Common myeloid progenitor, CD34-positive (primary cell): Measurements from ENCODE around the gene IRS1. TPM values are rescaled to one million over a fixed set of nuclear protein-coding genes. Genes with fewer than 3 reads are reported as not detected.
"Not testable (repeated sequence)": the region's sequence is repeated elsewhere in the genome, so short reads cannot be mapped to it uniquely, and the experiment has no call there.

Source experiments
- CTCF ChIA-PET: fragments of 350-600 bp; sonication (Branson Sonifier 250); formaldehyde crosslinking; loops from one replicate; lab custom pipeline; 2021; ENCODE audit warnings: antibody characterized with exemption; lab: Charles Lee
- POLR2A ChIA-PET: fragments of 350-600 bp; sonication (Branson Sonifier 250); formaldehyde crosslinking; loops from one replicate; lab custom pipeline; 2021; ENCODE audit warnings: antibody characterized with exemption; lab: Charles Lee
- DNase-seq, 3 donors: peaks; one replicate each; pipeline versions ENCODE4 v3.0.0 to v3.0.0-alpha.2; 2013
- H3K27ac ChIP-seq, 2 experiments: 1 replicate in 1 of 2; 2 replicates in 1 of 2; pipeline ENCODE4 v1.7.0; 2013; ENCODE audit warnings: inconsistent platforms in 2 of 2, low read length in 2 of 2, mild to moderate bottlenecking in 2 of 2, low read depth in 1 of 2, moderate library complexity in 1 of 2; ENCODE audit not compliant: severe bottlenecking in 2 of 2, insufficient read depth in 1 of 2, poor library complexity in 1 of 2
- H3K27me3 ChIP-seq, 5 experiments: replicated peaks in 2 of 5; 1 replicate in 3 of 5; 2 replicates in 2 of 5; pipeline versions ENCODE4 v1.6.1 to v1.7.0; 2013; ENCODE audit warnings: low read length in 4 of 5, mild to moderate bottlenecking in 2 of 5, moderate library complexity in 2 of 5, inconsistent platforms in 1 of 5; ENCODE audit not compliant: insufficient read depth in 5 of 5, control insufficient read depth in 4 of 5
- H3K36me3 ChIP-seq, 4 experiments: 1 replicate in 2 of 4; 2 replicates in 2 of 4; pipeline versions ENCODE4 v1.6.1 to v1.7.0; 2013; ENCODE audit warnings: low read length in 3 of 4, control low read depth in 1 of 4, mild to moderate bottlenecking in 1 of 4; ENCODE audit not compliant: control insufficient read depth in 4 of 4, insufficient read depth in 4 of 4
- H3K4me1 ChIP-seq, 4 experiments: 1 replicate in 3 of 4; 2 replicates in 1 of 4; pipeline versions ENCODE4 v1.6.1 to v1.7.1; 2013; ENCODE audit warnings: low read length in 3 of 4, mild to moderate bottlenecking in 3 of 4, control low read depth in 1 of 4, inconsistent platforms in 1 of 4, moderate library complexity in 1 of 4; ENCODE audit not compliant: control insufficient read depth in 4 of 4, insufficient read depth in 4 of 4; ENCODE audit errors: control extremely low read depth in 1 of 4
- H3K4me3 ChIP-seq, 7 experiments: 1 replicate in 4 of 7; 2 replicates in 3 of 7; pipeline versions ENCODE4 v1.5.1 to v1.7.0; 2013; ENCODE audit warnings: mild to moderate bottlenecking in 7 of 7, low read length in 6 of 7, moderate library complexity in 6 of 7, inconsistent platforms in 2 of 7, low read depth in 2 of 7, control low read depth in 1 of 7; ENCODE audit not compliant: insufficient read depth in 4 of 7, control insufficient read depth in 1 of 7; ENCODE audit errors: extremely low read depth in 1 of 7
- H3K9me3 ChIP-seq, 5 experiments: 1 replicate in 4 of 5; 2 replicates in 1 of 5; pipeline versions ENCODE4 v1.6.1 to v1.7.1; 2013; ENCODE audit warnings: low read length in 4 of 5, mild to moderate bottlenecking in 2 of 5, inconsistent platforms in 1 of 5, low read depth in 1 of 5, moderate library complexity in 1 of 5; ENCODE audit not compliant: control insufficient read depth in 4 of 5, insufficient read depth in 2 of 5; ENCODE audit errors: control extremely low read depth in 1 of 5
- WGBS: methylation state at CpG from one replicate; pipeline ENCODE4 v1.1.5; 2013; ENCODE audit not compliant: insufficient coverage; 5-methylcytosine and 5-hydroxymethylcytosine counted together
- polyA plus RNA-seq: library from polyadenylated mRNA; unstranded; fragments of 120-200 nt; gene quantifications from one replicate; pipeline ENCODE4 v1.2.1, GENCODE V29; 2013

The IRS1 gene, protein sequence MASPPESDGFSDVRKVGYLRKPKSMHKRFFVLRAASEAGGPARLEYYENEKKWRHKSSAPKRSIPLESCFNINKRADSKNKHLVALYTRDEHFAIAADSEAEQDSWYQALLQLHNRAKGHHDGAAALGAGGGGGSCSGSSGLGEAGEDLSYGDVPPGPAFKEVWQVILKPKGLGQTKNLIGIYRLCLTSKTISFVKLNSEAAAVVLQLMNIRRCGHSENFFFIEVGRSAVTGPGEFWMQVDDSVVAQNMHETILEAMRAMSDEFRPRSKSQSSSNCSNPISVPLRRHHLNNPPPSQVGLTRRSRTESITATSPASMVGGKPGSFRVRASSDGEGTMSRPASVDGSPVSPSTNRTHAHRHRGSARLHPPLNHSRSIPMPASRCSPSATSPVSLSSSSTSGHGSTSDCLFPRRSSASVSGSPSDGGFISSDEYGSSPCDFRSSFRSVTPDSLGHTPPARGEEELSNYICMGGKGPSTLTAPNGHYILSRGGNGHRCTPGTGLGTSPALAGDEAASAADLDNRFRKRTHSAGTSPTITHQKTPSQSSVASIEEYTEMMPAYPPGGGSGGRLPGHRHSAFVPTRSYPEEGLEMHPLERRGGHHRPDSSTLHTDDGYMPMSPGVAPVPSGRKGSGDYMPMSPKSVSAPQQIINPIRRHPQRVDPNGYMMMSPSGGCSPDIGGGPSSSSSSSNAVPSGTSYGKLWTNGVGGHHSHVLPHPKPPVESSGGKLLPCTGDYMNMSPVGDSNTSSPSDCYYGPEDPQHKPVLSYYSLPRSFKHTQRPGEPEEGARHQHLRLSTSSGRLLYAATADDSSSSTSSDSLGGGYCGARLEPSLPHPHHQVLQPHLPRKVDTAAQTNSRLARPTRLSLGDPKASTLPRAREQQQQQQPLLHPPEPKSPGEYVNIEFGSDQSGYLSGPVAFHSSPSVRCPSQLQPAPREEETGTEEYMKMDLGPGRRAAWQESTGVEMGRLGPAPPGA (N-terminal part only)
- 0.21 TPM for polyA plus RNA-seq

DNA sequence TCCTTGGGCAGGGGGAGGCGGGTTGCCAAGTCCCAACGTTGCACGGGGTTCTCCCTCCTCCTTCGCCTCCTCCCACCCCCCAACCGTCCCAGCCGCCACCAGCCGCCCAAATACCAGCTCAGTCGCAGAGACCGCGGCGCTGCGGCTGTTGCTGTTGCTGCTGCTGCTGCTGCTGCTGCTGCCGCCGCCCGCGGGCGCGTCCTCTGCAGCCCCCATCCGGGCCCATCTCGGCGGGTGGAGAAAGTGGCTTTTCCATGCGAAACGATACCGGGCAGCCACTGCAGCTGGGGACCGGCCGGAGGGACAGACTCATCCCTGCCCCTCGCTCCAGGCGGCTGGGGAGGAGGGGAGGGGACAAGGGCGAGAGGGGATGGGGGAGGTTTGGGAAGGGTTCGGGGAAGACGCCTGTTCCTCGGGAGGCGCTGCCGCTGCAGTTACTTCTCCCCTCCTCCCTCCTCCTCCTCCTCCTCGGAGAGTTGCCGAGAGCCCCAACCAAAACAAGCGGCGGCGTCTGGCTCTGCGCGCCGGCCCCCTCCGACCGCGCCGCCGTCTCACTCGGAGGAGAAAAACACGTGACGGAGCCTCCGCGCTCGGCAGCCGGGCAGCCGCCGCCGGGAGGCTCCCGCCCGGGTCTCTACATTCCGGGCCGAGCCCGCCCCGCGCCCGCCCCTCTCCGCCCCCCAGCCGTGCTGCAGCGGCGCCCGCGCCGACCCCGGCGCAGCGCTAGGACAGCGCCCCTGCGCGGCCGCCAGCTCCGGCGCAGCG lies at the start of gene IRS1:
Gene IRS1 (minus strand): TSS at position 610 of the 765 bp plus-strand sequence. CDS start 1,082 bp downstream, outside the sequence.
- peak within 1 kb of the TSS; percentile 52 to 76 (median 66) for H3K4me3 ChIP-seq
- CTCF ChIA-PET = interaction anchor here (1.0 to 4.1 kb wide), 5 partner anchors 12 to 87 kb away, joined by 3 to 16 read pairs (median 4); no protein-coding TSS in a partner anchor

DNA sequence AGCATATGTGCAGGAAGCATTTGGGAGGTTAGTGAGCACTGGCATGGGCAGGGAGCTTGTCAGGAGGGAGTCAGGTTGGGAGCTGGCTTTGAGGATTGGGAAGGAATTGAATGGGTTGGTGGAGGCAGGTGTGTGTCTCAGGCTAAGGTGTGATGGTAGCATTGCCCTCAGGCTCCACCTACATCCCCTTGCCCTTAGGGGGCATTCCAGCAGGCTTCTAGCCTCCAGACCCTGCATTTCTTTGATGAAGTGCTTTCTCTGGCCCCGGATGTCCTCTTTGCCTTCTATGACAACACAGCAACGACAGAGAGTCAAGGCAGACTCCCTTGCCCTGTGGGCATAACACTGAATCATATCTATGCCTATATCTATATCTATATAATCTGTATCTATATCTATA lies 49.7 kb upstream of the IRS1 start:
- H3K4me1 ChIP-seq = peaks cover 0 to 6% (median 0%) of the 10 kb centered on the region in 4 experiments
- WGBS = 100% methylated on average over 1 of the region's 2 CpGs
- CTCF ChIA-PET = interaction anchor here (1.7 kb wide), 1 partner anchor 8 kb away, joined by 4 read pairs; no protein-coding TSS in a partner anchor
- H3K27me3 ChIP-seq = no peaks in the 10 kb centered on the region
- H3K36me3 ChIP-seq = peaks cover 0 to 6% (median 0%) of the 10 kb centered on the region in 4 experiments
- H3K27ac ChIP-seq = no peak overlapping the region
- no peak overlapping the region for H3K4me3 ChIP-seq
- no peaks in the 10 kb centered on the region for H3K9me3 ChIP-seq
- DNase-seq = no peak
- POLR2A ChIA-PET = no interaction called here

More for the DNA sequence above, at the start of gene IRS1:
- Histone ChIP-seq H3K36me3 (no peaks in the 10 kb centered on the region), H3K9me3 (no peaks in the 10 kb centered on the region), H3K27me3 (peaks cover 0 to 57% (median 22%) of the 10 kb centered on the region in 5 experiments), H3K27ac (no peak within 1 kb of the TSS), H3K4me1 (peaks cover 0 to 34% (median 31%) of the 10 kb centered on the region in 4 experiments)
- POLR2A ChIA-PET = no interaction called here
- WGBS = 0% methylated on average over 51 of the region's 82 CpGs
- DNase-seq = peak in 2 of 3 donors; percentile 58 to 72

DNA sequence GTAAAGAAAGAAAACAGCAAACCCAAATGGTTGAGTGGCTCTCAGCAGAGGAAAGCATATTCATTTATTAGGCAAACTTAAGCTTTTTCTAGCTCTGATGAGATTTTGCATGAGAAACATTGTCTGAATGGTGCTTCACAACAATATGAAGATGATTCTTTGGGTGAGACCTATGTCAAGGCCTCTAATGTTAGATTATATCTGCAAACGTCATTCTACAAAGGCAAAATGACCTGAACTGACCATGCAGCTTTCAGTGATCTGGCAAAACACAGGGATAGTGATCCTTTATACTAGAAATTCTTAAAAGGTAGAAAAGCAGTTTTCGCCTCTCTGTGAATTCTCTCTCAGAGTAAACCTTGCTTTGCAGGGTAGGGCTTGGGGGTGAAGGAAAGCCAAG lies 47.9 kb upstream of the IRS1 start:
- ChIA-PET CTCF (no interaction called here), POLR2A (no interaction called here)
- no peak for DNase-seq
- H3K27me3 ChIP-seq = no peaks in the 10 kb centered on the region
- H3K4me3 ChIP-seq = no peak overlapping the region
- 100% methylated on average over 1 of the region's 2 CpGs for WGBS
- H3K9me3 ChIP-seq = no peaks in the 10 kb centered on the region
- peaks cover 0 to 6% (median 0%) of the 10 kb centered on the region in 4 experiments for H3K4me1 ChIP-seq
- H3K27ac ChIP-seq = no peak overlapping the region
- peaks cover 0 to 6% (median 0%) of the 10 kb centered on the region in 4 experiments for H3K36me3 ChIP-seq

DNA sequence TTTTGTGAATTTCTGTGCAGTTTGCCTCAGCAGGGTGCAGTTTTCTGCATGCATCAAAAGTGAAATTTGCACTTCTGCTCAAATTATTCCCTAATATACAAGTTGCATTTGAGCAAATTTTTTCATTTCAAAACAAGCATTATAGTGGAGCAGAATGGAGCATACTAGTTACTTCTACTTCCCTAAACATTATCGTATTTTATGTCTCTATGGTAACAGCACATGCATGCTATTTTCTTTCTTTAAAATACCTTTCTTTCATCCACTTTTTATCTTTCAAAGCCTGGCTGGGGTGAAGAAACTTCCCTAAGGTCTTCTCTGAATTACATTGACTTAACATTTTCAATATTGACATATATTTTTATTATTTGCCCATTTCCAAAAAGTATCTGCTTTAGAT lies 47.5 kb upstream of the IRS1 start:
- H3K9me3 ChIP-seq = no peaks in the 10 kb centered on the region
- POLR2A ChIA-PET = no interaction called here
- CTCF ChIA-PET = interaction anchor here (0.9 kb wide), 1 partner anchor 134 kb away, joined by 3 read pairs; no protein-coding TSS in a partner anchor
- no CpG with 5 or more reads among the region's 1 CpG for whole genome bisulfite sequencing
- H3K27me3 ChIP-seq = no peaks in the 10 kb centered on the region
- peaks cover 0 to 6% (median 0%) of the 10 kb centered on the region in 4 experiments for H3K4me1 ChIP-seq
- no peak overlapping the region for H3K4me3 ChIP-seq
- H3K27ac ChIP-seq = no peak overlapping the region
- DNase-seq = peak in 1 of 3 donors; percentile 15
- H3K36me3 ChIP-seq = peaks cover 0 to 6% (median 0%) of the 10 kb centered on the region in 4 experiments

DNA sequence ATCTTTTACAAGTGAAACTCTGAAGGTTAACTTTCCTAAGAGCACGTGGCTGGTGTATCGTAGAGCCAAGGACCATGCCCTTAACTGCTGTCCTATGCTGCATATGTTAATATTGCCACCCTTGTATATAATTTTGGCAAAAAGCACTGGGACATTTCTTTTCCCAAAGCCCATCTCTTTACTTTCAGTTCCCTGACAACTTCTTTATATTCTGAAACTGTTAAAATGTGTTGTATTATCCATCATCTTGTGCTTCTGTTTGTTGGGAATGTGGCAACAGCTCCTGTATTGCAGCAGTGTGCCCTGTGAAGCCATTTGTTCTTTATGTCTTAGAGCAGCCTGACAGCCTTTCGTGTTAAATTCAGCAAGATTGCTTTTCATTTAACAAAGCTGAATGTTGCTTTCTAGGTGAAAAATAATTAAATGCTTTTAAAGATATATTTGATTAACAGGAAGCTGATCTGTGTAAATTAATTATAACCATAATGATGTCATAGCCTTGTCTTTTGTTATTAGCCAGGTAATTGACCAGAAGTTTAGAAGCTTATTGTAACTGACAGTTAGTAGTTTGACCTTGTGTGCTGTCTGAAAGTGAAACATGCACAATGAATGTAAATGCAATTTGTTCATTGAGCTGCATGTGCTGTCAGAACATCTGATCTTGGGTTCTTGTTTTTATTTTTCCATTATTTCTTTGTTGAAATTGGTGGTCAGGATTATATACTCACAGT lies 45.9 kb upstream of the IRS1 start:
- Histone ChIP-seq H3K9me3 (no peaks in the 10 kb centered on the region), H3K36me3 (peaks cover 0 to 10% (median 0%) of the 10 kb centered on the region in 4 experiments), H3K4me1 (peaks cover 0 to 6% (median 0%) of the 10 kb centered on the region in 4 experiments), H3K27me3 (no peaks in the 10 kb centered on the region), H3K27ac (no peak overlapping the region), H3K4me3 (no peak overlapping the region)
- 100% methylated on average over 1 of the region's 3 CpGs for WGBS
- POLR2A ChIA-PET = no interaction called here
- CTCF ChIA-PET = interaction anchor here (0.6 to 1.0 kb wide), 2 partner anchors 15 to 43 kb away, joined by 3 to 4 read pairs; no protein-coding TSS in a partner anchor
- no peak for DNase-seq

DNA sequence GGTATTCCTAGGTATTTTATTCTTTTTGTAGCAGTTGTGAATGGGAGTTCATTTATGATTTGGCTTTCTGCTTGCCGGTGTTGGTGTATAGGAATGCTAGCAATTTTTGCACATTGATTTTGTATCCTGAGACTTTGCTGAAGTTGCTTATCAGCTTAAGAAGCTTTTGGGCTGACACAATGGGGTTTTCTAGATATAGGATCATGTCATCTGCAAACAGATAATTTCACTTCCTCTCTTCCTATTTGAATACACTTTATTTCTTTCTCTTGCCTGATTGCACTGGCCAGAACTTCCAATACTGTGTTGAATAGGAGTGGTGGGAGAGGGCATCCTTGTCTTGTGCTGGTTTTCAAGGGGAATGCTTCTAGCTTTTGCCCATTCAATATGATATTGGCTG lies 43.4 kb upstream of the IRS1 start:
- peaks cover 0 to 13% (median 4%) of the 10 kb centered on the region in 4 experiments for H3K4me1 ChIP-seq
- H3K4me3 ChIP-seq, H3K27me3 ChIP-seq, H3K27ac ChIP-seq, H3K36me3 ChIP-seq, DNase-seq, POLR2A ChIA-PET, CTCF ChIA-PET, H3K9me3 ChIP-seq: not testable (repeated sequence)
- no CpG with 5 or more reads among the region's 1 CpG for WGBS
